ENCODE results near the gene WDFY3.

The WDFY3 gene

DNA sequence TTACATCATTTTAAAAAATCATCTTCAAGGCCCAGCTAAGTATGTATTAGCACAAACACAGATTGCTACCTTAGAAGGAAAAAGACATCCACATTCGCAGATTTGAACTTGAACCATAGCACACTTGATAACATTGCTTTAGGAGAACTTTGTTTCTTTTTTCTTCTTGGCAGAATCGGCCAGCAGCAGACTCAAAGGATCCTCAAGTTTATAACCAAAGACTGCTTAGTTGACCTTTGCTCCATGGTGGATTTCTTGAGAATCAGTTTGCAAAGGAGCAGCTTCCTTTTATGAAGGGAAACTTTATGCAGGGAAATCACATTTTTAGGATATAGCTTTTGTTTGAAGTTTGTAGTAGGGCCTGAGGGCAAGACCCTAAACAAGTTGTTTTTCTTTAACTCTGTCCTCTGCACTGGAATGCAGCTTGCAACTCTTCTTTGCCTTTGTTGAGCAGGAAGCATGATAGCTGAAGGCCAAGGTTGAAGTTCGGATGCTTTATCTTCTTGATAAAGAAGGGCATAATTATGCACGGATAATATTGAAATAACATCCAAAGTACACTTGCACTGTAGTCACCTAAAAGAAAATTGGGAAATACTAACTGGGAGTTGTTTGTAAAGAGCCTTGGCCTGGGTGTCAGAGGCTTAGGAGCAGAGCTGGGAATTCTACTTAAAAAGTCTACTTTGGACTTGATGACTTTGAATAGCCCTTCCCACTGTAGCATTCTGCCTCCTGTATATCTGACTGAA is 305.1 kb downstream of the WDFY3 start:
- no peak for DNase-seq

DNA sequence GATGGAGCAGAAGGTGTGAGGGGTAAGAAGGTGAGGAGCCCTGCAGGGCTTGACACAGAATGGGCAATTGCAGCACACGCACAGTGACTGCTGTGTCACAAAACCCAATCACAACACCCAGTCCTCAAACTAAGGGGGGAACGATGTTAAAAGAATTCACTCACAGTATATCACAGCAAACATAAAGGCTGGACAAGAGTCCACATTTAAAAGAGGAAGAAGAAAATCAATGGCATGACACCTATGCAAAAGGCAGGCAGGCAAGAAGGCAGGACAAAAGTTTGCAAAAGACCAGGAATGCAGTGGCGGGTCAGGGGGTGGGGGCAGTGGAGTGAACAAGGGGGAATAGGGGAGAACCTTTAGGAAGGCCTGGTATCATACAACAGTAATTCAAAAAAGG is 305.9 kb downstream of the WDFY3 start:
- no peak for DNase-seq

DNA sequence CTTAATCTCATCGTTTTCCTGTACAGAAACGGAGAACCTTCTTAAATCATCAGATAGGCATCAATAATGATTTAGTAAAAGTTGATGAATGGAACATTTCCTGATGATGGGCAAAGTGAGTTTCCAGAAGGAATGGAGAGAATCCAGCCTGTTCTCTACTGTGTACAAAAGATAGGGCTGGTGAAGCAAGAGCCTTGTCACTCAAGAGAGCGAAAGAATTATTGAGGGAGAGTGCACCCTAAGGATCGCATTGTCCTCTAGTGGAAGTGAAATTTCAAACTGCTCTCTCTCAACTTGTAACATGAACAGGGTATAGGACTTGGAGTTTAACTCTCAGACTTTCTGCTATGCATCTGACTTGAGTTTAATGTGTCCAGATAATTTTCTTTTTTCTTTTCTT is 314.0 kb downstream of the WDFY3 start:
- no peak for DNase-seq

DNA sequence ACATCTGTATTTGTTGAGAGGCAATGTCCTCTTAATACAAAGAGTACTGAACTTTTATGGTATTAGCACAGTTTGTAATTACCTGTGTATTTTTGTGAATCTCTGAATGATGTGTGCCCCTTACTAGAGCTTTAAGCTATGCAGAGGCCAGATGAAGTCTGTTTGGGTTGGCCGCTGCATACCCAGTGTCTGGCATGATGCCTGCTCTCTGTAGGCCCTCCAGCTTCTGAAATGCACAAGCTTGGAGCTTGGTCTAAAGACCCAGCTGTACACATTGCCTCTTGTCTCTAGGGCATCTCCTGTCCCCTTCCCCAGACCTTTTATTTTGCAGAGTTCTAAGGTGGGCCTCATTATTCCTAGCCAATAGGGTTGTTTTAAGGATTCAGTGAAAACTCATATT is 315.0 kb downstream of the WDFY3 start:
- DNase-seq: no peak

DNA sequence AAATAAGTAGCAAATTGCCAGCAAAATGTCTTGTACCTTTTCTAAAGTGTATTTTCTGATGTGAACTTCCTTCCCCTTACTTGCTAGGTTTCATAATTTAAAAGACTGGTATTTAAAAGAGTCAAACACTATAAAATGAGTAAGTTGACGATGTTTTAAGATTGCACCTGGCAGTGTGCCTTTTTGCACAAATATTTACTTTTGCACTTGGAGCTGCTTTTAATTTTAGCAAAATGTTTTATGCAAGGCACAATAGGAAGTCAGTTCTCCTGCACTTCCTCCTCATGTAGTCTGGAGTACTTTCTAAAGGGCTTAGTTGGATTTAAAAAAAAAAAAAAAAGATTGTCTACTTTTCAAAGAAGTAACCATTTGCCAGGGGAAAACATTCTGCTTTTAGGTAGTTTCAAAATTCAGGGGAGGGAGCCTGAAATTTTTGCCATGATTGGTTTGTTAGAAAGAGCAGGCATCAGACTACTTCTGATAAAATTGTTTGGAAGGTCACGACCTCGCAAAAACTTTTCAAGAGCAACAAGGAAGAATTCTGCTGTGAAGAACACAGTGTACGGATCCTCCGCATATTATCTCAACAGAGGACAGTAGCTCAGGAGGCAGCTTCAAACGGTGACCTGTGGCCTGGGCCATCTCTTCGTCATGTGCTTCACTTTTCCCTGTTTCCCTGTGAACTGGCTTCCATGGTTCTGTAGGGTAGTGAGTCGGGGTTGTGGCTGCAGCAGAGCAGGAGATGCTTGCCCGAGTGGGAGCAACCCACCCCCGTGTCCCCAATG is 317.4 kb downstream of the WDFY3 start:
- DNase-seq: no peak

DNA sequence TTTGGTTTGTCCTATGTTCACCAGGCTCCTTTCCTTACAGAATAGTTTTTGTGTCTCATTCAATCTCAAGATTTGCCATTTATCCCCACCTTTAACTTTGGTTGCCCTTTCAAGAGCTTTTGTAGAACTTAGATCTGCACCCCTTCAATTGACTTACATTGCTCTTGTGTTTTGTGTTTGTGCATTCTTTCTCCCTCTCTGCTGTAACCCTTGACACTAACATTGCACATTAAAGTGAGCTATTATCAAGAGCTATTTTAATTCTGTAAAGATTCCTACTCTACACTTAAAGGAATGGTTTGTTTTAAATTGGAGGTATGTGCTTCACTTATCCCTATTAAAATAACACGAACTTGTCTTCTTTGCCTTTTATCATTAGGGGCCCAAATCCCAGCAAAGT is 318.3 kb downstream of the WDFY3 start:
- DNase-seq: no peak

DNA sequence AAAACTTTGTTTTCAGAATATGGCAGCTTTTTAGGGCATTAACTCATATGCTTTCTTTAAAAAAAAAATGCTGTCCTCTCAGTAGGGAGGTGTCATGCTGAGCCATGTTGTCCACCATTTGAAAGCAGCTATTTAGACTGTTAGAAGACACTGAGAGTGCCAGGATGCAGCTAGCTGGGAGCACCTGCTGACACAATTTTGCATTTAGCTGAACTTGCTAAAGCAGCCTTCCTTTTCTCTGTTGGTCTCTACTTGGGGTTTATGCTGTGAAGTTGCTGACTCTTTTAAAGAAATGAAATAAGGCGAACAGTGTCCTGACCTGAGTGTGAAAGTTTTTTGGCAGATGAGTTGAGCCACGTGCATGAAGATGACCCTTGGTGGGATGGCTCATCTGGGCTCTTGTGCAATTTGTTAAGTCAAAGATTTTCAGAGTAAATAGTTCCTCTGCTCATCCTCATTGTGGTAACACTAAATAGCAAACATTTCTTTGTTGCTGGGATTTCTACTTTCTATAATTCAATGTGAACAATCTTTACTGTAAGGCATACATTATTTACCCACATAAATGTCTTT is 319.1 kb downstream of the WDFY3 start:
- no peak for DNase-seq

DNA sequence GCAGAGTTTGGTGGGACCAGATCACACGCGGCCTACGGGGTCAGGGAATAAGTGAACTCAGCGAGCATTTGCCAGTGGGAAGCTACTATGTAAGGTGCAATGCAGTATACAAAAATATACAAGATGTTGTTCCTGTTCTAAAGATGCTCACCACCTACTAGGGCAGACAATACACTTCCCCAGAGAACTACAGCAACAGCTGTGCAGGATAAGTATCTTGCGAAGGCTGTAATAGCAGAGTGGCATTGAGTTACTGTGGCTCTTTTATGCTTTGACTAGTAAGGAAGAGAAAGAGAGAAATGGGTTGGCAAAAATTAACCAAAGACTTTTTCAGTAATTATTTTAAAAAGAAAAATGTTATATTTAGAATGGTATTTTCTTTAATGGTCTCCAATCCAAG is 322.4 kb downstream of the WDFY3 start:
- no peak for DNase-seq

DNA sequence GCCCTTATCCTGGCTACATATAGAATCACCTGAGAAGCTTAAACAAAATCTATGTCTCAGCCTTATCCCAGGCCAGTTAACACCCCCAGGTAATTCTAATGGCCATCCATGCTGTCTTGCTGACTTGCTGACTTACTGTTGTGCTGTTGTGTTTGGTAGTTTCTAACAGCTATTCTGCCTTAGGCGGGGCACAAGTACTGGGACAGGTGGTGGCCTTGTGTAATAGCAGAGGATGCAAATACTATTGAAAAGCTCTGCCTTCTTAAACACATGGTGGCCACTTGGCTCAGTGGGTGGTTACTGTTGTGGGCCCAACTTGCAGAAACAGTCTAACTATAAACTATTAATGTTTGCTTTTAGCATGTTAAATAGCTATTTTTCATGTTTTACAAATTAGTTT is 327.3 kb downstream of the WDFY3 start:
- no peak for DNase-seq

DNA sequence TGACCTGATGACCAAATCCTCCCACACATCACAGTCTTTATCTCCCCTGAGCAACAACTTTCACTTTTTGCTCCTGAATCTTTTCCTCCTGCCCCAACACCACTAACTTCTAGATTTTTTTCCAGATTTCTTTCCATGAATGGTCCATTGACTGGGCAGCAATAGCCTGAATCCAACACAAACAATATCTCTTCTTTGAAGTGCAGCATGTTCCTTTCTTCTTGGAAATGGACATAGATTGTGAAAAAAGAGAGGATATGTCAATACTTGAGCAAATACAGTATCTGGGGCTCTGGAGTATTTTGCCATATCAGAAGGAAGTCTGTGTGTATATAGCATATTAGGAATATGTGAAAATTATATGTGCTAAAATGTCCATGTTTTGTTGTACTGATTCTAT is 328.4 kb downstream of the WDFY3 start:
- no peak for DNase-seq

DNA sequence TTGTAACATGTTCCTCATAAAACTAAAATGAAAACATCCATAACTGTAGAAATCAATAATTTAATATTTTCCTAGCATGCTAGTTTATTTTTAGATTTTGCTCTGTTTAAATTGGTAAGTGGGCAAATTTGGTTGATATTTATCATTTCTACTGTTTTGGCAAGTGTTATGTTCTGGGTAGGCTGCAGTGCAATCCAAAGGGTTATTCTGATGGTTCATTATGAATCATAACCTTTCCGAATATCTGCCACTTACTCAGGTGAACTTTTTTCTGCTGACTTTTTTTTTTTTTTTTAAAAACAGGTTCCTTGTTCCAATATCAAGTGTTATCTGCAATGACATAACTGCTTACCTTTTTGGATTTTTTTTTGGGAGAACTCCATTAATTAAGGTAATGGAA is 331.5 kb downstream of the WDFY3 start:
- no peak for DNase-seq

DNA sequence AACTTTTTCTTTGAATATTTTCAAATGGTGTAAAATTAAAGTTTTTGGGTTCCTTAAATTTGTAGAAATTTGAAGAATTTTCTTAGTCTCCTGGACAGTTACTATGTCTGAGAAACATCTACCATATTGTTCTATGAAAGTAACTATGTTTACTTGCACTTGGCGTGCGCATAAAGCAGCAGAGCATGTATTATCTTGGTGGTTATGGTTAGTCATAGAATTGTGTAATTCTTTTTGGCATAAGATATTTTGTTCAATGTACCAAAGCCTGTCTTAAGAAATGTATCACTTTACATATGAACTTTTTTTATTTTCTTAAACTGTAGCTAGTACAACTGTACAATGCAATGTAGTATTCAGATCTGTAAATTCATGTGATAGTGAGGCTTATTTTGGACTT is 334.4 kb downstream of the WDFY3 start:
- no peak for DNase-seq

DNA sequence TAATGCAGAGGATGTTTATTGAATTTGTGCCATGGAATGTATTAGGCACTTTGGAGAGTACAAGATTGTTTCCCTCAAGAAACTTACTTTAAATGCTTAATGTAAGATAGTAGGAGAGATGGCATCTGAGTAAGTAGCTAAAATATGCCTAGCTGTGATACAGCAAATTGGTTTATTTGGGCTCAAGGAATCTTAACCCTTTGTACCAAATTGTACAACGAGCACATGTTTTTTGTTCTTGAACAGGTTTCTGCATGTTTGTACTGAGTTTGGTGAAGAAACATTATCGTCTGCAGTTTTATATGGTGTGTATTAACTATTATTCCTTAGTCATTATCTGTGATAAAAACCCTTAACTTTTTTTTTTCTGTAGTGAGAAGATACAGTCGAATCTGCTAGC is 334.9 kb downstream of the WDFY3 start:
- no peak for DNase-seq

DNA sequence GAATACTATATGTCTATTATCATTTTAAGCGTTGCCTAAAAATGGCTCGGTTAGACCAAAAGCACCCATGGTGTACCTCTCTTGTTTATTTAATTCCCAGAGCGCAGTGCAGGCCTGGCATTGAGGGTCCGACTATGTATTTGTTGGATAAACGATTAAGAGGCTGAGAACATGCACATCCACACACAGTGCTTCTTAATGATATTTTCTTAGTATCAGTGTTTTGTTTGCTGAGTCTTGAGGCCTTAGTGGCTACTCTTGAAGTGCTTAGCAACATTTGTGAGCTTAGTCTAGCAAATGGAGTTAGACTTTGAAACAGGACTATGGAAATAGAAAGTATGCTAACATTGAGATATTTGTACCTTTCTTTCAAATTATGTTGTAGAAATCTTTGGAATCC is 339.8 kb downstream of the WDFY3 start:
- no peak for DNase-seq

DNA sequence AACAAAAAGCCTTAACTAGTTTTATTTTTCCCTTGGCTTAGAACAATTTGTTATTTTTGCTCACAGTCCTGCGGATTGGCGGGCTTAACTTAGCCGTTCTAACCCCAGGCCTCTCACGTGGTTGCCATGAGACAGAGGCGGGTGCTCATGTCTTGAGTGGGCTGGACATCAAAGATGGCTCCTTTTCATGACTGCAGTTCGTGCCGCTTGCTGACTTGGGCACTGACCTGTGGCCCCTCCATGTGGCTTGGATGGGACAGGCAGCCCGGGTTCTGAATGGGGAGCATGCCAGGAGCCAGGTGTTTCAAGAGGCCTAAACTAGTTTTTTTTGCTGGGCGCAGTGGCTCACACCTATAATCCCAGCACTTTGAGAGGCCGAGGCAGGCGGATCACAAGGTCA is 342.8 kb downstream of the WDFY3 start:
- DNase-seq: no peak

DNA sequence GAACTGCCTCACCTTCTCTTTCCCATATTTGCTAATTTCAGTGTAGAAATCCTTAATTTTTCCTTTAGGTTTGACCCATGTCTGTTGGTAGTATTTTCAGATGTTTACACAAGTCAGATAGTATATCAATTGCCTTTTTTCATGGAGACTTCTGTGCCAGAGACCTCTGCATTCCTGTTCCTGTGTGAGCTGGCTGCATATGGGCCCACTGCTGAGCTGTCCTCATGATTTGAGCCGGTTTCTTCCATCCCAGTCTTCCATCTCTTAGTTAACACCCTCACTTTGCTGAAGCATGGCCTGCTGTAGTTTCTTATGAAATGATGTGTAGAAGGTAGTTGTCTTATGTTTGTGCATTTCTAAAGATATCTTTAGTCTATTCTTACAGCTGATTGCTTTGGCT is 343.5 kb downstream of the WDFY3 start:
- no peak for DNase-seq
